BJ (cell line): ENCODE data around the gene CRYBG2. TPM values are rescaled to one million over a fixed set of nuclear protein-coding genes. Genes with fewer than 3 reads are reported as not detected.

ENCODE experiments used
- CTCF ChIA-PET: fragments of 350-600 bp; formaldehyde crosslinking; extraction: SDS; loops from one replicate; lab custom pipeline; 2021; ENCODE audit warnings: antibody characterized with exemption, inconsistent platforms; lab: Yijun Ruan, JAX
- POLR2A ChIA-PET: fragments of 300-600 bp; sonication (Branson Sonifier 250); formaldehyde crosslinking; extraction: SDS; loops from one replicate; lab custom pipeline; 2021; ENCODE audit warnings: antibody characterized with exemption; lab: Charles Lee
- DNase-seq: peaks from one replicate; pipeline ENCODE4 v3.0.0-alpha.2; 2011; ENCODE audit warnings: low read depth
- H3K27me3 ChIP-seq: 2 replicates; pipeline ENCODE4 v1.6.0; 2011; ENCODE audit warnings: low read length; ENCODE audit not compliant: control insufficient read depth, insufficient read depth
- H3K36me3 ChIP-seq: 2 replicates; pipeline ENCODE4 v1.5.1; 2011; ENCODE audit warnings: low read length; ENCODE audit not compliant: control insufficient read depth, insufficient read depth
- H3K4me3 ChIP-seq: 2 replicates; pipeline ENCODE4 v1.5.1; 2011; ENCODE audit warnings: low read depth, mild to moderate bottlenecking, control low read depth, low read length
- polyA plus RNA-seq: library from polyadenylated mRNA; depleted of rRNA; stranded (reverse); fragments of >200 nt; gene quantifications from 2 replicates; pipeline ENCODE4 v1.2.3, GENCODE V29; 2011
- TF ChIP-seq, protein P1 (sequence below): IDR thresholded peaks from 2 replicates; pipeline ENCODE4 v1.5.1; 2011; ENCODE audit warnings: low read depth, mild to moderate bottlenecking, control low read depth, inconsistent platforms, low read length, moderate library complexity; ENCODE audit not compliant: insufficient read depth

Gene CRYBG2
- polyA plus RNA-seq, 1 experiment, result 0.44 TPM

DNA sequence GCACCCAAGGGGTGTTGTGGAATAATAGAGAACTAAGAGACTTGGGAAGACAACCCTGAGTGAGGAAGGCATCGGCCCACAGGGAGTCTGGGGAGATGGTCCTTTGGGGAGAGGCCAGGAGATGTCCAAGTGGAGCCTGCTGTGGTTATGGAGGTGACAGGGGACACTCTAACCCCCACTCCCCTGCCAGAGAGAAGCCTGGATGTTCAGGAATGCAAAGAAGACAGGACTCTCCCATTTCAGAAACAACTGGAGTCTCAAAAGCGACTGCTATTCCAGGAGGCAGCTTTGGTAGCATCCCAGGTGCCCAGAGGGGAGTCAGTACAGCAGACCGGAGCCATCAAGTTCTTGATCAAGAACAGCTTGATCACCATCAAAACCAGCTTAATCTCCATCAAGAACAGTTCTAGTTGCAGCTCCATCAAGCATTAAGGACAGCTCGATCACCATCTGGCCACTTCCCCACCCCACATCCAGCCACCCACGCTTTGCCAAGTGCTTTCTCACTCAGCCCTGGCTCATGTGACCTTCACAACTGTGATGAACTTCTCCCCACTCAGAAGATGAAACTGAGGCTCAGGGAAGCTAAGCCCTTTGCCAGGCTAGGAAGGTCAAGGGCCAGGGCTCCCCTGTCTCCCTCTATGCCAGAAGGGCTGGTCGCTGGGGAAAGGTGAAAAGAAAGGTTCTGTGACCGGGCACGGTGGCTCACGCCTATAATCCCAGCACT, 35.4 kb downstream of the CRYBG2 start:
- H3K36me3 ChIP-seq, result no peaks in the 10 kb centered on the region
- no peak for DNase-seq
- ChIA-PET CTCF (interaction anchor here (1.0 to 5.0 kb wide), 5 partner anchors 34 to 173 kb away, joined by 3 to 30 read pairs (median 4); partner anchors contain the start of genes SH3BGRL3 and ZNF593), POLR2A (no interaction called here)
- no peak overlapping the region for H3K4me3 ChIP-seq
- TF ChIP-seq, protein P1, sequence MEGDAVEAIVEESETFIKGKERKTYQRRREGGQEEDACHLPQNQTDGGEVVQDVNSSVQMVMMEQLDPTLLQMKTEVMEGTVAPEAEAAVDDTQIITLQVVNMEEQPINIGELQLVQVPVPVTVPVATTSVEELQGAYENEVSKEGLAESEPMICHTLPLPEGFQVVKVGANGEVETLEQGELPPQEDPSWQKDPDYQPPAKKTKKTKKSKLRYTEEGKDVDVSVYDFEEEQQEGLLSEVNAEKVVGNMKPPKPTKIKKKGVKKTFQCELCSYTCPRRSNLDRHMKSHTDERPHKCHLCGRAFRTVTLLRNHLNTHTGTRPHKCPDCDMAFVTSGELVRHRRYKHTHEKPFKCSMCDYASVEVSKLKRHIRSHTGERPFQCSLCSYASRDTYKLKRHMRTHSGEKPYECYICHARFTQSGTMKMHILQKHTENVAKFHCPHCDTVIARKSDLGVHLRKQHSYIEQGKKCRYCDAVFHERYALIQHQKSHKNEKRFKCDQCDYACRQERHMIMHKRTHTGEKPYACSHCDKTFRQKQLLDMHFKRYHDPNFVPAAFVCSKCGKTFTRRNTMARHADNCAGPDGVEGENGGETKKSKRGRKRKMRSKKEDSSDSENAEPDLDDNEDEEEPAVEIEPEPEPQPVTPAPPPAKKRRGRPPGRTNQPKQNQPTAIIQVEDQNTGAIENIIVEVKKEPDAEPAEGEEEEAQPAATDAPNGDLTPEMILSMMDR, result no peak
- peaks cover 1% of the 10 kb centered on the region for H3K27me3 ChIP-seq

DNA sequence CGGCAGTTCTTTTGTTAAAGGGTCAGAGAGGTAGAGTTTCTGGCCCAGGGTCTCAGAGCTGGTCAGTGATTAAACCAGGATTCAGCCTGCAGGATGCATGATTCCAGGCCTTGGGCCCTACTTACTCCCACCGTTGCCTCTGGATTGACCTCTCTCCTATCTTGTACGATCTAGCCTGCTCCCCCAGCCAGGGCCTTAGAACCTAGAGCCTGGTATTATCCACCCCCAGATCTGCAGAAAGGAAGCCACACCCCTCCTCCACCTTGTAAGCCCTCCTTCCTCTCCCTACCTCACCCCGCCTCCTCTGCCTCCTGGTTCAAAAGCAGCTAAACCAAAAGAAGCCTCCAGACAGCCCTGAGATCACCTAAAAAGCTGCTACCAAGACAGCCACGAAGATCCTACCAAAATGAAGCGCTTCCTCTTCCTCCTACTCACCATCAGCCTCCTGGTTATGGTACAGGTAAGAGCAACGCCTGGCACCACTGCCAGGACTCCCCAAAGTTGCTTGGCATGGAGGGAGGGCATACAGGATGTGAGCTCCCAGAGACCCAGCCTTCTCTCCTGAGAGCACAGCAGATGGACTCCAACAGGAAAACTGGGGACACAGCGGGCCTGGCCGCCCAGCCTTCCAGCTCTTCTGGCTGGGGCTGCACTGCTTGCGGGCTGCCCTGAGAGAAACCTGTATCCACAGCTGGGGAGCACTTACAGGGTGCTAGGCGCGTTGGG, 36.2 kb downstream of the CRYBG2 start, which contains the start of gene CD52:
CD52 (plus strand) TSS at position 347 of the 726 bp plus-strand sequence; CDS start at position 407, 60 bp downstream.
- H3K36me3 ChIP-seq, result no peaks in the 10 kb centered on the region
- ChIA-PET CTCF (interaction anchor here (1.0 to 5.0 kb wide), 4 partner anchors 33 to 172 kb away, joined by 3 to 30 read pairs (median 4); partner anchors contain the start of gene ZNF593), POLR2A (no interaction called here)
- TF ChIP-seq, protein P1, result no peak
- no peak within 1 kb of the TSS for H3K4me3 ChIP-seq
- H3K27me3 ChIP-seq, result peaks cover 1% of the 10 kb centered on the region
- no peak for DNase-seq

DNA sequence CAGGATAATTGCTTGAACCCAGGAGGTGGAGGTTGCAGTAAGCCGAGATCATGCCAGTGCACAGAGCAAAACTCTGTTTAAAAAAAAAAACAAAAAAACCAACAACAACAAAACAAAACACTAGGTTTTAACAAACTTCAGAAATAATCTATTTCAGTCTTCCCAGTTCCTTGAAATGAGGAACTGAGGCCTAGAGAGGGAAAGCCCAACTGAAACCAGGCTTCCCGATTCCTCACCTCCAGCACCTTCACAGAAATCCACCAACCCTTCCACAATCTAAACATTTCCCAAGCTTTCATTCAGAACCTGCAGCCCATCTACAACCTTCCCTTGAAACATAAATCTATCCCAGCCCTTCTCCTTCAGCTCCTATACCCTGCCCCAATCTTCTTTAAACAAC, 36.8 kb downstream of the CRYBG2 start:
- CTCF ChIA-PET, result interaction anchor here (5.0 kb wide), 1 partner anchor 41 kb away, joined by 30 read pairs; no protein-coding TSS in a partner anchor
- no peaks in the 10 kb centered on the region for H3K36me3 ChIP-seq

DNA sequence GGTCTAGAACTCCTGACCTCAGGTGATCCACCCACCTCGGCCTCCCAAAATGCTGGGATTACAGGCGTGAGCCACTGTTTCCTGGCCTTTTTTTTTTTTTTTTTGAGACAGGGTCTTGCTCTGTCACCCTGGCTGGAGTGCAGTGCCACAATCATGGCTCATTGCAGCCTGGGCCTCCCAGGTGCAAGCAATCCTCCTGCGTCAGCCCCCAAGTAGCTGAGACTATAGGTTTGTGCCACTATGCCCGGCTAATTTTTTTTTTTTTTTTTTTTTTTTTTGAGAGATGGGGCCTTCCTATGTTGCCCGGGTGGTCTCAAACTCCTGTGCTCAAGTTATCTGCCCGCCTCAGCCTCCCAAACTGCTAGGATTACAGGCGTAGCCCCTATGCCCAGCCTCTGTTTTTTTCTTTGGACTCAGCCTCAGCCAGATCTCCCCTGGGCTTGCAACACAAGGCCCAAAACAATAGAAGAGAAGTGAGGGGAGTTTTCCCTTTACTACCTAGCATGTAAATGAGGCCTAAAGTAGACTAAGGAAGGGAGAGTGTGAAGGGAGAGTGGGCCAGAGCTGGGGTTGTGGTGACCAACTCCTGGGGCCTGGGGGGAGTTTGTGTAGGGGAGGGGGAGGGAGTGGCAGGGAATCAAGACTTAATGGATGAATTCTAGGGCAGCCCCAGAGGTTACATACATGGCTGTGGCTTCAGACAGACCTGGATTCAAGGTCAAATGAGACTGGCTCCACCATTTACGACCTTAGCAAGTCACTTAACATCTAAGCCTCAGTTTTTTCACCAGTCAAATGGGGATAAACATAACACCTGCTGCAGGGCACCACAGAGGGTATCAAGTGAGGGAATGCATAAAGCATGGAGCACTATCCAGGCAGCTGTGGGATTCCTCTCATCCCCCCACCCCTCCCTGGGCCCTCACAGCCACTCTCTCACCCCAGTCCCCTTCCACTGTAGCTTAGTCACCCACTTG, 37.8 kb downstream of the CRYBG2 start:
- ChIA-PET CTCF (interaction anchor here (1.6 to 5.0 kb wide), 3 partner anchors 11 to 40 kb away, joined by 7 to 30 read pairs (median 8); no protein-coding TSS in a partner anchor), POLR2A (no interaction called here)
- Histone ChIP-seq H3K36me3 (no peaks in the 10 kb centered on the region), H3K4me3 (no peak overlapping the region), H3K27me3 (peaks cover 3% of the 10 kb centered on the region)
- DNase-seq, result no peak
- TF ChIP-seq, protein P1, result no peak

More for the DNA sequence above, 36.8 kb downstream of the CRYBG2 start:
- Histone ChIP-seq H3K27me3 (peaks cover 1% of the 10 kb centered on the region), H3K4me3 (no peak overlapping the region)
- TF ChIP-seq, protein P1, result no peak
- POLR2A ChIA-PET, result no interaction called here
- DNase-seq, result no peak
